ENCODE data around the gene RHOG.

DNA sequence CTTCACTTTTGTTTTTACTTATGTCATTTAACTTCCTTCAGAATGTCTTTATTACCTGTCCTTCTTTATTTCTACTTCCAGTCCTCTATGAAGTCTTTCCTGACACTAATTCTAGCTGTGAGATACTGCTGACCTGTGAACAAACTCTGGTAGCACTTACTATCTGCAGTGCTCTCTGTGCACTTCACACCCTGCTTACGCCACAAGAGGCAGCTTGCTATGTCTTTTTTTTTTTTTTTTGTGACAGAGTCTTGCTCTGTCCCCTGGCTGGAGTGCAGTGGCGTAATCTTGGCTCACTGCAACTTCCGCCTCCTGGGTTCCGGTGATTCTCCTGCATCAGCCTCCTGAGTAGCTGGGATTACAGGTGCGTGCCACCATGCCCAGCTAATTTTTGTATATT lies 25.4 kb upstream of the RHOG start:
- TF ChIP-seq CTCF (conservative IDR thresholded peaks at IDR 0.05 in 1 of 2, IDR thresholded peaks at IDR 0.05 in 1 of 2; ENCODE audit: extremely low read depth in 1 of 2, insufficient read depth in 1 of 2, low read depth in 1 of 2, low read length in 2 of 2) (no peak), EZH2 (IDR thresholded peaks at IDR 0.05; ENCODE audit: borderline replicate concordance, low read length) (no peak)
